Measurements from ENCODE around the gene PPCDC.
A peak's percentile ranks its signal among the peaks of the same experiment; 100 is the strongest.

PPCDC gene

GRCh38 chr15:75042730-75043508 lies 19.5 kb downstream of the PPCDC start:
- peak; percentile 82 for DNase-seq (ENCODE audit: extremely low spot score, insufficient read length, low read depth)
- FAIRE-seq = peak; percentile 99

- DNase-seq (ENCODE audit: extremely low spot score, insufficient read length, low read depth) = no peak
These were observed 20.3 kb downstream of the PPCDC start for GRCh38 chr15:75043509-75044257.

GRCh38 chr15:75044258-75044878 lies 21.0 kb downstream of the PPCDC start:
- no peak for FAIRE-seq

More at GRCh38 chr15:75043509-75044257, 20.3 kb downstream of the PPCDC start:
- FAIRE-seq = no peak

GRCh38 chr15:75045332-75046015 lies 22.1 kb downstream of the PPCDC start:
- FAIRE-seq (peak; percentile 69), DNase-seq (ENCODE audit: extremely low spot score, insufficient read length, low read depth) (no peak)

More at GRCh38 chr15:75044258-75044878, 21.0 kb downstream of the PPCDC start:
- no peak for DNase-seq (ENCODE audit: extremely low spot score, insufficient read length, low read depth)

- FAIRE-seq = no peak
- DNase-seq (ENCODE audit: extremely low spot score, insufficient read length, low read depth) = no peak
These were observed 25.0 kb downstream of the PPCDC start for GRCh38 chr15:75048394-75048793.

GRCh38 chr15:75049392-75049791 lies 26.0 kb downstream of the PPCDC start:
- FAIRE-seq (no peak), DNase-seq (ENCODE audit: extremely low spot score, insufficient read length, low read depth) (no peak)

- DNase-seq (ENCODE audit: extremely low spot score, insufficient read length, low read depth) (no peak), FAIRE-seq (no peak)
These were observed 26.9 kb downstream of the PPCDC start for GRCh38 chr15:75050283-75050682.

- FAIRE-seq (no peak), DNase-seq (ENCODE audit: extremely low spot score, insufficient read length, low read depth) (no peak)
These were observed 27.8 kb downstream of the PPCDC start for GRCh38 chr15:75051191-75051608.

GRCh38 chr15:75051711-75052110 lies 28.3 kb downstream of the PPCDC start:
- DNase-seq (ENCODE audit: extremely low spot score, insufficient read length, low read depth) (no peak), FAIRE-seq (no peak)

- DNase-seq (ENCODE audit: extremely low spot score, insufficient read length, low read depth) (no peak), FAIRE-seq (no peak)
These were observed 29.8 kb downstream of the PPCDC start for GRCh38 chr15:75052972-75053747.

GRCh38 chr15:75053748-75054125 lies 30.3 kb downstream of the PPCDC start:
- DNase-seq (ENCODE audit: extremely low spot score, insufficient read length, low read depth) (no peak), FAIRE-seq (no peak)

GRCh38 chr15:75054172-75054897 lies 30.9 kb downstream of the PPCDC start:
- no peak for DNase-seq (ENCODE audit: extremely low spot score, insufficient read length, low read depth)
- FAIRE-seq = no peak

GRCh38 chr15:75056036-75056435 lies 32.6 kb downstream of the PPCDC start:
- DNase-seq (ENCODE audit: extremely low spot score, insufficient read length, low read depth) (no peak), FAIRE-seq (no peak)

- DNase-seq (ENCODE audit: extremely low spot score, insufficient read length, low read depth) = no peak
These were observed 34.9 kb downstream of the PPCDC start for GRCh38 chr15:75058127-75058905.

GRCh38 chr15:75059607-75060006 lies 36.2 kb downstream of the PPCDC start:
- DNase-seq (ENCODE audit: extremely low spot score, insufficient read length, low read depth) (no peak), FAIRE-seq (no peak)

More at GRCh38 chr15:75058127-75058905, 34.9 kb downstream of the PPCDC start:
- FAIRE-seq = no peak

GRCh38 chr15:75061272-75061671 lies 37.9 kb downstream of the PPCDC start:
- FAIRE-seq (peak; percentile 75), DNase-seq (ENCODE audit: extremely low spot score, insufficient read length, low read depth) (no peak)

- no peak for FAIRE-seq
- no peak for DNase-seq (ENCODE audit: extremely low spot score, insufficient read length, low read depth)
These were observed 39.3 kb downstream of the PPCDC start for GRCh38 chr15:75062706-75063105.

- FAIRE-seq (no peak), DNase-seq (ENCODE audit: extremely low spot score, insufficient read length, low read depth) (no peak)
These were observed 39.9 kb downstream of the PPCDC start for GRCh38 chr15:75063338-75063737.
